ENCODE results near the gene UXS1.

GRCh38 chr2:106095478-106096298 is 98.4 kb downstream of the UXS1 start:
- TF ChIP-seq CTCF (IDR thresholded peaks at IDR 0.05), result no peak
- TF ChIP-seq POLR2A (IDR thresholded peaks at IDR 0.05), result no peak
